ENCODE results near the gene CFAP299.

The CFAP299 gene

GRCh38 chr4:80839792-80840191, 504.3 kb downstream of the CFAP299 start:
- TF ChIP-seq CTCF (IDR thresholded peaks at IDR 0.05) (no peak), ZFX (IDR thresholded peaks at IDR 0.05; ENCODE audit: borderline replicate concordance) (no peak)

DNA sequence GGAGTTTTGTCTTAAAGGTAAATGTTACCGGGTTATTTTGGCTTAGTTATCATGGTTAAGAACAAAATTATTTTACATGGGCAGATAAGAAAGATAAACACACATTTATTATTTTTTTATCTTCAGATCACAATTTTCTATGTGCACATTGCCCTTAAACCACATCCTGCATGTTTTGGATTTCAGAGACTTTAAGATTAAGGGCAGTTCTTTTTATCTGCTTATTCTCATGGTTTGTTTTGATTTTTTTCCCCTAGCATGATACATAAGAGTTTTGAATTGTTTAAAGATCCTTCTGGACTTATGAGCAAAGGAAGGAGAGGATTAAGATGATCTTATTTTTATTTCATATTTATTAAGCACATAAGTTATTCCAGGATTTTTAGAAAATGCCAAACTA, 504.9 kb downstream of the CFAP299 start:
- TF ChIP-seq ZFX (IDR thresholded peaks at IDR 0.05; ENCODE audit: borderline replicate concordance) (no peak), CTCF (IDR thresholded peaks at IDR 0.05) (no peak)
- no peak overlapping the region for H3K27ac ChIP-seq

More at GRCh38 chr4:80839792-80840191, 504.3 kb downstream of the CFAP299 start:
- no peak overlapping the region for H3K27ac ChIP-seq

DNA sequence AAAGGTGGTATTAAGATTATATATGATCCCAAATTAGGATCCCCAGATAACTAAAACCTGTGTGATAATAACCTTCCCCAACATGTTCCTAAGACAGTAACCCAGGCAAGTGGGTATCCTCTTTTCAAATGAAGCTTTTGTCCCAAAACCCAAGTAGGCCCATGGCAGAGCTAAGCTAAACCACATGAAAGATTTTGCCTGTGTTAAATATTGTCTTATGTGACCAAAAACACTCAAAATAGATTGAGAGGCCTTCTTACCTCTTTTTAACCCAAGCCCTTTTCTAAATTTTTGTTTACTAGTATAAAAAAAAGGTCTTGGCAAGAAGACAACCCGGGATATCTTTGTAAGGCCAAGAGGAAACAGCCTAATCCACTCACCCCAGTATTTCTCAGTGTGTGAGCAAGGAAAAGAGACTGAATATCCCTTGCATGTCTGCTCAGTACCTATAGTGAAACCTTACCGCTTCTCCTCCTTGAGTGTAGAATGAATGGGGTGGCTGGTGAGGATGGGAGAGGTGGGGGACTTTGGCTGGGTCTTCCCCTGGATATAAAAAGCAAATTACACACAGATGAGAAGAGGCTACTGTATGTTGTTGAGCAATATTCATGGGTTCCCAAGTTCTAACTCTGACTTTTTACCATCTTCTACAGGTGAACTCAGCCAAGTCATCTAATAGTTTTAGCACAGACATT, 506.2 kb downstream of the CFAP299 start:
- H3K27ac ChIP-seq = no peak overlapping the region
- TF ChIP-seq ZFX (IDR thresholded peaks at IDR 0.05; ENCODE audit: borderline replicate concordance) (no peak), CTCF (IDR thresholded peaks at IDR 0.05) (no peak)

GRCh38 chr4:80846210-80846609, 510.7 kb downstream of the CFAP299 start:
- no peak overlapping the region for H3K27ac ChIP-seq
- TF ChIP-seq CTCF (IDR thresholded peaks at IDR 0.05) (no peak), ZFX (IDR thresholded peaks at IDR 0.05; ENCODE audit: borderline replicate concordance) (no peak)

DNA sequence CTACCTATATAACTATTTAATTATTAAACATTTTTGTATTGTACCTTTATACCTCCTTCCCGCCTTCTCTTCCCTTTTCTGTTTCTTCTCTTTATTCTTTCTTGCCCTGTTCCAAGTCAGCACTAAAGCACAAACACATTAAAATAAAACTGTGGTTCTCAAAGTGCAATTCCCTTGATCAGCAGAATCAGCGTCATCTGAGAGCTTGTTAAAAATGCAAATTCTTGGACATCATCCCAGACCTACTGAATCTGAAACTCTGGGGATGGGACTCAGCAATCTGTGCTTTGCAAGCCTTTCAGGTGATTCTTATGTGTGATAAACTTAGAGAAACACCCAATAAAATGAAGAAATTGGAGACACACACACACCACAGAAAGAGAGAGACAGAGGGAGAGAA, 516.5 kb downstream of the CFAP299 start:
- H3K27ac ChIP-seq = no peak overlapping the region
- TF ChIP-seq ZFX (IDR thresholded peaks at IDR 0.05; ENCODE audit: borderline replicate concordance) (no peak), CTCF (IDR thresholded peaks at IDR 0.05) (no peak)

- H3K27ac ChIP-seq = no peak overlapping the region
- TF ChIP-seq ZFX (IDR thresholded peaks at IDR 0.05; ENCODE audit: borderline replicate concordance) (no peak), CTCF (IDR thresholded peaks at IDR 0.05) (no peak)
Measured at GRCh38 chr4:80873571-80873970, 538.0 kb downstream of the CFAP299 start.

DNA sequence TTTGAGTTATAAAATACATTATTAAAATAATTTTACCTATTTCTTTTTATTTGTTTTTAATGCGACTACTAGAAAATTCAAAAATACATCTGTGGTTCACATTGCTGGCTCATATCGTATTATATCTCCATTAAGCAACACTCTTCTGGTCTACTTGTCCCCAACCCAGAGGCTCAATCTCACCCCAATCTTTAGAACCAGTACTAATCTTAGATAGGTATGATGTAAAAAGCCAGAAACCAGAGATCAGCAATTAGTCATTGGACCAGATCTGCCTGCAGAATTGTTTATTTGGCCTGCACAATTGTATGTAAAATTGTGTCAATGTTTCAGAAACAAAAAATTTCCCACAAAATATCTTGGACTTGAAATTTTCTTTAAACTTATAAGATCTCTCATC, 539.4 kb downstream of the CFAP299 start:
- TF ChIP-seq ZFX (IDR thresholded peaks at IDR 0.05; ENCODE audit: borderline replicate concordance) = no peak
- no peak for TF ChIP-seq CTCF (IDR thresholded peaks at IDR 0.05)
- no peak overlapping the region for H3K27ac ChIP-seq
